Measurements from ENCODE around the gene TNS3. TPM values are rescaled to one million over a fixed set of nuclear protein-coding genes. Genes with fewer than 3 reads are reported as not detected.
"Not testable (repeated sequence)": the region's sequence is repeated elsewhere in the genome, so short reads cannot be mapped to it uniquely, and the experiment has no call there.

TNS3 gene
- total RNA-seq = 44.8 TPM
- long read RNA-seq, partial matches to known transcripts = 7 of 28 reads
- long read RNA-seq, other reads (novel, unspliced or antisense) = 21 of 28 reads

DNA sequence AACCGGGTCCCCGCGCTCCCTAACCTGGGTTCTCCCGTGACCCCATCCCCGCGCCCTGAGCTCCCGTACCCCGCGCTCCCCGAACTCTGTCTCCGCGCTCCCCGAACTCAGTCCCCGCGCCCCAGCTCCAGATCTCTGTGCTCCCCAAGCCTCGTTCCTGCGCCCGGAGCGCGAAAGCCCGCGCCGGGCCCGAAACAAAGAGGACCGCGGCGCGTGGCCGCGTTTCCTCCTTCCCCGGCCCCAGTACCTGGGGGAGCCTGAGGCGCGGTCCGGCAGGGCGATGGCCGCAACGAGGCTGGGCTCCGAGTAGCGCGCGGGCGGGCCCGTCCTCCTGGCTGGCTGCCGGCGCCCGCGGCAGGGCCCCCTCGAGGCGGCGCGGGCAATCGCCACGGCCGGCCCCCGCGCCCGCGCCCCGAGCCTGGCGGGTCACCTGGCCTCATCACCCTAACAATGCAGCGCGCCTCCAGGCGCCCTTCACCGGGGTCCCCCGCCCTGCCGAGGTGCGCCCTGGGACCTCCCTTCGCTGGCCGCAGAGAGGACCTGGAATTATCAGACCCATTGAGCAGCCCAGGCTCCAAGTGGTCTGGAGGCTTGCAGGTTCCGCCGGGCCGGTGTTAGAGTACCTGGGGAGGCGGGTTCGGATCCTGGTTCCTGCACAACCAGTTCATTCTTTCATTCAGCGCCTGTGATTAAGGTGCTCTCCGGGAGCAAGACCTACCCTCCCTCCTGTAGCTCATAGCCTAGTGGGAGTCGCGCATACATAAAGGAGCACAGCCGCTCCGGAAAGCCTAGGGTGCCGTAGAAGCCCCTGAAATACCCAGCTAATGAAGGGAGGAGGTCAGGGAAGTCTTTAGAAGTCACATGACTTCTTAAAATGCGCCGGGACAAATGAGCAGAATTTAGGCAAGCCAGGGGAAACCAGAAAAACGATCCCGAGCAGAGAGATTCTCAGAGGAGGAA is at the start of gene TNS3:
TSS of gene TNS3 (minus strand) at position 308 of the 960 bp plus-strand sequence. CDS start 142,475 bp downstream, outside the sequence.
- DNase-seq (ENCODE audit: missing footprints) (peak; percentile 73), ATAC-seq (peak; percentile 70)
- intact Hi-C loops (cut with DNase I) = loop anchor here (5.0 kb wide), 1 partner anchor 145 kb away; no protein-coding TSS in a partner anchor

DNA sequence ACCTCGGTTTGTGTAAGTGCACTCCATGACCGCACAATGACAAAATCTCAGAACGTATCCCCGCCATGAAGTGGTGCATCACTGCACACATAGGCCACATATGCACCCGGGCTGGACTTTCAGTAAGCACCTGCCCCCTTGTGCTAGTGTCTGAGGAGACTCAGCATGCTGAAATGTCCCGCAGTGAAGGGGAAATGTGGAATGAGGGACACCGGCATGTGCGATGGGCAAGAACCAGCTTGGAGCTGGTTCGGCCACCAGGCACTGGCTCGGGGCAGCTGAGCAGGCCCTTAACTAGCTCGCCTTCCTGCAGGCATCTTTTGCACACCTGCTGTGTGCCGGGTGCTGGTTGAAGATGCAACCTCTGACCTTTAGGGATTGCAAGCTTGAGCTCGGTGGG is 49.8 kb upstream of the TNS3 start:
- intact Hi-C loops (cut with DNase I) = no loop called here
- DNase-seq (ENCODE audit: missing footprints) (no peak), ATAC-seq (no peak)

DNA sequence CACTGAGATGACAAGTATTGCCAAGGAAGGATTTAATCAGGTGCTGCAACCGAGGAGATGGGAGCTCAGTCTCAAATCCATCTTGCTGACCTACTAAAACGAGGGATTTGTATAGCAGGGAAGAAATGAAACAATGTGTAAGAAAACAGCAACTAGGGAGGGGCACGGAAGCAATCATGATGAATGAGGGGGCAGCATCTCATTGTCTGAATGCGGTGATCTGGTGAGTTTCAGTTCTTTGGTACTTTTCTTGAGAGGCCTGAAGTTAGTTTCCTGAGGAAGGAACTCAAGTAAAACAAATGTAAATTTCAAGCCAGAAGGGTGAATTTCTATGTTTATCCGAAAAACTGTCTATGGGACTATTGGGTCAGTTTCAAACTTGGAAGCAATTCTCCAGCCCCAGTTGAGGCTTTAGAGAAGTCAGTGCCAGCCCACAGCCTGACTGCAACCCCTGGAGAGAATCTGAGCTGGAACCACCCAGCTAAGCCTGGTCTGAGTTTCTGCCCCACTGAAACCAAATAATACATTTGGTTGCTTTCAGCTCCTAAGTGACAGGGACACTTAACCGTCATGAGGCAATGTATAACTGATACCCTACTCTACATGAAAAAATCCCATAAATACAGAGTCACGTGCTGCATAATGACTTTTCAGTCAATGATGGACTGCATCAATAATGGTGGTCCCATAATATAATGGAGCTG is 45.8 kb upstream of the TNS3 start:
- intact Hi-C loops (cut with DNase I) = no loop called here
- no peak for DNase-seq (ENCODE audit: missing footprints)
- no peak for ATAC-seq

DNA sequence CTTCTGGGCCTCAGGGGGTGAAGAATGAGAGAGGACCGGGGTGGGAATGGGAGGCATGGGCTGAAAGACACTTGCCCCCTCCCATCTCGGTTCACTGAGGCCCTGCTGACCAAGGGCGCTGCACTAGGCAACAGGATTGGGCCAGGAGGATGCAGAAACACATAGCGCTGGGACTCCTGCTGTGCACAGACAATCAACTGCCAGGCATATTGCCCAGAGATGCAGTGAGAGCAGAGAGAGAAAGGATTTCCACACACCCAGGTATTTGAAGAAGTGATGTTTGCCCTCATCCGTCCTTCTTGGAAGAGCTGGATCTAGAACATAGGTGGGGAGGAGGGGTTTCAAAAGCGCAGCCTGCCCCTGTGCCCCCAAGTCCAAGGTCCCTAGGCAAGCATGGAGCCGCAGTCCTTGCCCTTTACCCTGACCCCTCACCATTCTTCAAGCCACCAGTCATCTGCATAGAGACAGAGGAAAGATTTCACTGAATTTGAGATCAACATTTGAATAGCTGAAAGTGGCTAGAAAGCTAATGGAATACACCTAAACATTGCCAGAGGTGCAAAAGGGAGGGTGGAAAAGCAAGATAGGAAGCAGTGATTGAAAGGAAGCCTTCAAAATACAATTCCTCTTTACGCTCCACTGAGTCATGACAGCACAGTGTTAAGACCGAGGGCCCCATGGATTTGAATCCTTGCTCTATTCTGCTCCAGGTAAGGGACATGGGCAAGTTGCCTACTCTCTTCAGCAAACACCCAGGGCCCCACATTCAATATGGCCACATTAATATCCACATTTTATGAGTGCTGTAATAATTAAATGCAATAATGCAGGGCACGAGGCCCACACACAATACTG is 44.2 kb upstream of the TNS3 start:
- intact Hi-C loops (cut with DNase I) = no loop called here
- ATAC-seq (no peak), DNase-seq (ENCODE audit: missing footprints) (no peak)

DNA sequence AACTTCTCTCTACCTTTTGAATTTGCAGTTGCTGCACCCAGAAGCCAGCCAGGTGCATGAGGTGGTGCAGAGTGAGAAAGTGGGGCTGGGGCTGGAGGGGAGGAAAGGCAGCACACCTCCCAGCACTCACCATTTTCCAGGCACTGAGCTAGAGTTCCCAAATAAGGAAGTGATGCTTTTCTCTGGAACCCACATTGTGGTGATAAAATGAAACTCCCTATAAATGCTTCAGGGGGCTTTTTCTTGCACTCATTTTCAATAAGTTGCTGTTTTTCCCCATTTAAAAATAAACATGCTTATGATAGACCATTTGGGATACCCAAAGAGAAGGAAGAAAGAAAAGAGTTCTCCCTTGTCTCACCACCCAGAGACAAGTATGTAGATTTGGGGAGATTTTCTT is 42.8 kb upstream of the TNS3 start:
- ATAC-seq = no peak
- intact Hi-C loops (cut with DNase I) = no loop called here
- no peak for DNase-seq (ENCODE audit: missing footprints)

DNA sequence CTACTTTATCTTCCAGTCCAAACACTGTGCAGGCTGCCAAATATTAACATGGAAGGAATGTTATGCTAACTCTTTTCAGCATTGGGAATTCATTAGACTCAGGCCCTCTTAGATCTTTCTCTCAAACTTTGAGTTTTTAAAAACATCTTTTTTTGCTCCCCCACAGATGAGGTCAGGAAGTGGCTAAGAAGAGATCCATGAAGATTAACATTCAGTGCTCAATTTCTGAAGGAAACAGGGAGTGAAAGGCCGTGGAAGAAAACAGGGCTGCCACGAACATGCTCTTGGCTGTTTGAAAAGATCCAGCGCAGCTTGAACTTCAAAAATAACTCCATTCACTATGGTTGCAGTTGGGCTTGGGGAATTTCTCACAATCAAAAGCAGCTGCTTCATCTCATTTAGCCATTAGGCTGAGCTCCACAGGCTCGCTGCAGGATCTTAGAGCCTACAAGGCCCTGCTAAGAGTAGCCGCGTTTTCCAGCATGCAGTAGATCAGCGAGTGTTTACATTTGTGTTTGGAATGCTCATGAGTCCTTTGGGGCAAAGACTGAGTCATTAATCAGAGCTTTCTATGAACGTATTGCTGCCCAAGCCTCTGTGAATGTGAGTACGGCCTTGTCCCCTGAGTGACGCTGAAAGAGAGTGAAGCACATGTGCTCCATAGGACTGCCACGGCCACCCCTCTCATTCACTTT is 41.2 kb upstream of the TNS3 start:
- intact Hi-C loops (cut with DNase I) = no loop called here
- no peak for DNase-seq (ENCODE audit: missing footprints)
- ATAC-seq = peak; percentile 87

DNA sequence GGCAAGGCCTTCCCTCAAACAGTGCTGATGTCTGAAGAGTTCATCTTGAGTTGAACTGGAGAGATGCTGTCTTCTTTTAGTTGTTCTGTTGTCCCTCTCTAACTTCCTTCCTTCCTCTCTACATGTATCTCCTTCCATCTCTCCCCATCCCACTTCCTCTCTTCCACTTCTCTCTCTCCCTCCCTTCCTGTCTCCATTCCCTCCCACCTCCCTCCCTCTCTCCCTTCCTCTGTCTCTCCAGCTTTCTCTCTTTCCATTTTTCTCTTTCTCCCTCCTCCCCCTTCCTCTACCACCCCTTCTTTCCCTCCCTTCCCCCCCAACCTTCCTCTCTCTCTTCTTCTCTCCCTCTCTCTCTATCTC is 40.7 kb upstream of the TNS3 start:
- intact Hi-C loops (cut with DNase I) = no loop called here
- no peak for DNase-seq (ENCODE audit: missing footprints)
- ATAC-seq = peak; percentile 4

DNA sequence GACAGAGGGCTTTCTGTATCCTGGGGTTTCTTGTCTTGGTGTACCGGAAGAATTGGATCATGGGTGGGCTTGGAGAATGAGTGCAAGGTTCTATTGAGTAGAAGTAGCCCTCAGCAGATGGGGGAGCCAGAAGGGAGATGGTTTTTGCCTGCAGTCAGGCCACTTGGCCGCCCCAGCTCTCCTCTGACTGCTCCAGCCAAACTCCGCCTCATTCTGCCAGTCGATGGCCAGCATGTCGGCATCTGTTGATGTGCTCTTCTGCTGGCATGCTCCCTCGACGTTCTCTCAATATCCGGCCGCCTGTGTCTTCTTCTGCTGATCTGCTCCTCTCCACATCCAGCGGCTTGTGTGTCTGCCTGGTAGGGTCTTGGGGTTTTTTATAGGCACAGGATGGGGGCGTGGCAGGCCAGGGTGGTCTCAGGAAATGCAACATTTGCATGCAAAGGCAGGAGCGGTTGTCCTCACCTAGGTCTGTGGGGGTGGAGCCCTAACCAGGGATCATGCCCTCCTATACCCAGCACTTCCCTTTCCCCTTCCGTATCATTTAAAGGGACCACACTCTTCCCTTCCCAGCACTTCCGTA is 40.2 kb upstream of the TNS3 start:
- DNase-seq (ENCODE audit: missing footprints) = no peak
- ATAC-seq = no peak
- intact Hi-C loops (cut with DNase I) = no loop called here

DNA sequence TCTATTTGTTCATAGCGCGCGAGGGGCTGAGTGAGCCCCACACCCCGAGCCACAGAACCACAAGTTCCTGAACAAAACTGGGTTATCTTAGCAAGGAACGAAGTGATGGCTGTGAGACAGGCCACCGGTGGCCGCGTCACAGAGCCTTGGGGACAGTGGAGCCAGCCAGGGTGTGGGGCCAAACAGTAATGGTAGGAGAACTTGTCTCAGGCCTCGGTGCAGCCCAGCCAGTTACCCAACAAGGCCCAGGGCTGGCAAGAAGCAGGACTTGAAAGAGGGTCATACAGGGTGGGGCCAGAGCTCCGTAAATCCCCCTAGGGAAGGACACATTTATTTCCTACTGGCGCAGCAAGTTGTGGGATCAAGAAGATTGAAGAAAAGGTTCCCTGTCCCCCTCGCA is 39.4 kb upstream of the TNS3 start:
- no peak for DNase-seq (ENCODE audit: missing footprints)
- intact Hi-C loops (cut with DNase I) = no loop called here
- ATAC-seq = peak; percentile 21

DNA sequence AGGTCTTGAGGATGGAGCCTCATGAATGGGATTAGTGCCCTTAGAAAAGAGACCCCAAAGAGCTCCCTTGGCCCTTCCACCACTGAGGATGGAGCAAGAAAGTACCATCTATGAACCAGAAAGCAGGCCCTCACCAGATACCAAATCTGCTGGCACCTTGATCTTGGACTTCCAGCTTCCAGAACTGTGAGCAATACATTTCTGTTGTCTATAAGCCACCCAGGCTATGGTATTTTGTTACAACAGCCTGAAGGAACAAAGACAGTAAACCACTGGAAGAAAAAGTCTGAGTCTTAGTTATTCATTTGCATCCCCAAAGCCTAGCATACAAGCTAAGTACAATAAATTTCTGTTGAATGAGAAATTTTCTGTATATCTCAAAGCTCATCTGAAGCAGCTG is 37.9 kb upstream of the TNS3 start:
- DNase-seq (ENCODE audit: missing footprints) (no peak), ATAC-seq (no peak)
- intact Hi-C loops (cut with DNase I) = no loop called here

DNA sequence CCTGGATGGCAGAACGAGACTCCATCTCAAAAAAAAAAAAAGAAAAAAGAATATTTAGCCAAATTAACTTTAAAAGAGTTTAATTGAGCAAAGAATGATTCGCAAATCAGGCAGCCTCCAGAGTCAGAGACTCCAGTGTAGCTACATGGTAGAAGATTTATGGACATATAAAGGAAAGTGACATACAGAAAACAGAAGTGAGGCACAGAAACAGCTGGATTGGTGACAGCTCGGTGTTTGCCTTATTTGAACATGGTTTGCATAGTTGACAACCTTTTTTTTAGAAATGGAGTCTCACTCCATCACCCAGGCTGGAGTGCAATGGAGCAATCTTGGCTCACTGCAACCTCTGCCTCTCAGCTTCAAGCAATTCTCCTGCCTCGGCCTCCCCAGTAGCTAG is 35.2 kb upstream of the TNS3 start:
- ATAC-seq (no peak), DNase-seq (ENCODE audit: missing footprints) (no peak)
- intact Hi-C loops (cut with DNase I) = no loop called here

DNA sequence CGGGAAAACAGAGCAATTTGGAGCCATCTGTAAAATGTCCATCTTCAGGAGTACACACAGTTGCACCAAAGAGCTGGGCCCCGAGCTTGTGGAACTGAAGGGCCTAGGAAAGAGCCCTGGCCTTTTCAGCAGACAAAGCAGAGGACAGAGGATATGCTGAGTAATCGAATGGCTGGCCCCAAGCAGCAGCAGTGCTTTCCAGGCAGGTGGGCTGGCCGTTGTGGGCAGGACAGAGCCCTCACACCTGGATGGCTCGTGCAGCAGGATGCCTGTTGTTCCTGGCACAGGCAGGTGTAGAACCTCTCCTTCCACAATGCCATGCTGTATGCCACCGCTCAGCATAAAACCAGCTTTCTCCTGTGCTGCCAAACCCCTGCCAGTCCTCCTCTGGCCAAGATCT is 32.5 kb upstream of the TNS3 start:
- intact Hi-C loops (cut with DNase I) = no loop called here
- no peak for ATAC-seq
- no peak for DNase-seq (ENCODE audit: missing footprints)

DNA sequence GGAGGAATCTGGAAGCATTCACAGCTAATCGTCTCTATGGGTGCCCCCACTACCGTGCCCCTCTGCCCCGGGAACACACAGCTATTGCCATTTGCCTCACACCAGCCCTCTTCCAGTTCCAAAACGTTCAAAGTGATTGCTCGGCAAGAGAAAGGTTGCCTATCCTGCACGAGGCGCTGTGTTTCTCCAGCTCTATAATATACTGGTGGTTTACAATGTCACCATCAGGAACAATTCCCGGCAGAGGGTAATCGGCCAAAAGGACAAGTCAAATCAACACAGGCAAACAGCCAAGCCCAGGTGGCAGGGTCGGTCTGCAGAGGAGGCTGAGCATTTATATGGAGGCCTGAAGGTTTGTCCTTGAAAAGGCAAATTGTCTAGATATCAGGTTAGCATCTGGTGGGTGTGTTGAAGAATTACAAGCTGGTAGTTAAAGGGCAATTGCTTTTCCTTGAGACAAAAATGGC is 29.2 kb upstream of the TNS3 start:
- DNase-seq (ENCODE audit: missing footprints) (no peak), ATAC-seq (no peak)
- intact Hi-C loops (cut with DNase I) = no loop called here

DNA sequence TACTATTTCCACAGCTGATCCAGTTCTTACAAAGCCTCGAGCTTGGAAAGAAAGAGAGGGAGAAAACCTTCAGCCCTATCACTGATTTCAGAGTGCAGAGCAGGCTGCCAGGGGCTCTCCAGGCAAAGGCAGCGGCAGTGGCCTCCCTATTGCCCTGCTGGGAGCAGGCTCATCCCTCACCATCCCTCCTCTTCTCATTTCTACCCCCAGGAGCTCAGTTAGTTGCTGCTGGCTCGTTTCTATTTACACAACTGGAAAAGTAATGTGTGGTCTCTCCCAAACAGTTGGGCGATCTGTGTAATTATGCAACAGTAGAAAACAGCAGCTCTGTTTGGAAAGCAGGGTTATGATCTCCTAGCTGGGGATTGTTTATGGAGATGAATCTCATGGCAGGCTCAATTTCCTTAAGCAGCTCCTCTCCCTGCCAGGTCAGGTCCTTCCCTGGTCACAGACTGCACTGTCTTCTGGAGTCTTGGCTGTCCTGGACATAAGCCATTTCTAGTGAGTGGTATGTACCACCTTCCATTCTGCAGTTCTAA is 28.7 kb upstream of the TNS3 start:
- DNase-seq (ENCODE audit: missing footprints) (no peak), ATAC-seq (peak; percentile 70)
- intact Hi-C loops (cut with DNase I) = no loop called here

DNA sequence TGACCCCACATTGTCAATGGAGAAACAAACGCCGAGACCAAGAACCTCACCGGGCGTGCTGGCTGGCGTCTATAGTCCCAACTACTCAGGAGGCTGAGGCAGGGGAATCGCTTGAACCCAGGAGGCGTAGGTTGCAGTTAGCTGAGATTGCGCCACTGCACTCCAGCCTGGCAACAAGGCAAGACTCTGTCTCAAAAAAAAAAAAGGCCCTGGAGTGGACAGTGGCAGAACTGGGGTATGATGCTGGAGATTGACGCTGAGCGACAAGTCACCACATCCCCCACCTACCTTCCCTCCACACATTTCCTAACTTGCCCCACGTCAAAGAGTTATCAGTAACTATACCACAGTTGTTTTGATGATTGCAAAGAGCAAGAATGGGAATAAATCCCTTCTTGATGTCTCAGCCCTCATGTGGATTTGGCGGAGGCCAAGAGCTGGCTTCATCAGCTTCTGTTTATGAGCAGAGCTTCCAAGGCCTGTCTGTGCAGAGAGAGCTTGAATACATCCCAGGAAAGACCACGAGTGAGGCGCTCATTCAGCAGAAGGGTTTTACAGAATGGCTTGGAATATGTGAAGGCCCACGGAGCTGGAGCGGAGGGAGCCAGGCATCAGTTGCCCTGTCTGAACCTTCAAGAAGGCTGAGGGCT is 28.0 kb upstream of the TNS3 start:
- no peak for DNase-seq (ENCODE audit: missing footprints)

DNA sequence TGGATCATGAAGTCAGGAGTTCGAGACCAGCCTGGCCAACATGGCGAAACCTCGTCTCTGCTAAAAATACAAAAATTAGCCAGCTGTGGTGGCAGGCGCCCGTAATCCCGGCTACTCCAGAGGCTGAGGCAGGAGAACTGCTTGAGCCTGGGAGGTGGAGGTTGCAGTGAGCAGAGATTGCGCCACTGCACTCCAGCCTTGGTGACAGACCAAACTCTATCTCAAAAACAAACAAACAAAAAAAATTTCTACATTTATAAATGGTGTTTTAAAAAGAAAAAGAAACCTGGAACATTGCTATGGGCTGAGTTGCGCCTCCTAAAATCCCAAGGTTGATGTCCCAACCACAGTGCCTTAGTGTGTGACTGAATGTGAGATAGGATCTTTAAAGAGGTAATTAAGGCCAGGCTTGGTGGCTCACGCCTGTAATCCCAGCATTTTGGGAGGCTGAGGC is 24.7 kb upstream of the TNS3 start:
- DNase-seq (ENCODE audit: missing footprints); ATAC-seq; intact Hi-C loops (cut with DNase I): not testable (repeated sequence)

More for the DNA sequence above, 28.0 kb upstream of the TNS3 start:
- peak; percentile 84 for ATAC-seq
- intact Hi-C loops (cut with DNase I) = no loop called here
